Amygdala (tissue), 56 donors: ENCODE measurements around the gene ASB6.
"Not testable (repeated sequence)": the region's sequence is repeated elsewhere in the genome, so short reads cannot be mapped to it uniquely, and the experiment has no call there.

ENCODE experiments used
- DNase-seq, 56 donors: peaks; one replicate each; lab custom pipeline; 2025; lab: John Stamatoyannopoulos, UW

The ASB6 gene

GRCh38 chr9:129646252-129646651 lies 4.3 kb upstream of the ASB6 start:
- DNase-seq = no peak

GRCh38 chr9:129644902-129645301 lies 3.0 kb upstream of the ASB6 start:
- no peak for DNase-seq

- no peak for DNase-seq
Observed at GRCh38 chr9:129644365-129644764, 2.4 kb upstream of the ASB6 start.

GRCh38 chr9:129643706-129644105 lies 1.8 kb upstream of the ASB6 start:
- DNase-seq = no peak

DNA sequence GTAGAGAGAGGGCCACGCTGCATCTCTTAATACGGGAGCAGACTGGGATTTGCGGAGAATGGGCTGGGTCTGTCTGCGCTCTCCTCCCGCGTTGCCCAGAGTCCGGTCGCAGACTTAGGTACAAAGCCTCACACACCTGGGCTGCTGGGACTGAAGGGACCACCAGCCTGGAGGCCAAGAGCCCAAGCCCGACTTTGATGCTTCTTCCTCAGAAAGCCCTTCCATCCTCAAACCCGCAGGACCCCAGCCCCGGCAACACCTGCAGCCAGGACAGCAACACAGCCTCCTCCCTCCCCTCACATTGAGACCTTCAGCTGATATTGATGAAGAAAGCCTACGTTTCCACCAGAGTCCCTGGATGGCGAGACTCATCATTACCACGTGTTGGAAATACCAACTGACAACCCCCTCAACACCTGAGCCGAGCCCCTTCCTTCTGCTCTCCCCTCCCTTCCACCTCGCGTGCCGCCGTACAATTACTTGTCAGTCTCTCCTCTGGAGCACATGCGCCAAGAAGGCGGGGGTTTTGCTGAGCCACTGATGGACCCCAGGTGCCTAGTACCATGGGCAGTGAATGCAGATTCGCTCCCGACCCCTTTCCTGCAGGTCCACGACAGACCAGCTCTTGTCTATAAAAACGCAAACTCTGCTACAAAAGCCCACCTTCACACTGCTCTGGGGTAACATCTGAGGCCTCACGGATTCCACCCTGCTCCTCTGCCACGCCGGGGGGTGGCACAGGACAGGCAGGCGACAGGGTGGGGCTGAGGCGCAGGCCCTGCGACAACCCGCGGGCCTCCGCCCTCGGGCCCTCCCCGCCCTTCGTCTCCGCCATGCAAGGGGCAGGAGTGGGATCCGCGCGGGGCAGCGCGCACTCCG lies 841 bp downstream of the ASB6 start:
- DNase-seq = no peak

DNA sequence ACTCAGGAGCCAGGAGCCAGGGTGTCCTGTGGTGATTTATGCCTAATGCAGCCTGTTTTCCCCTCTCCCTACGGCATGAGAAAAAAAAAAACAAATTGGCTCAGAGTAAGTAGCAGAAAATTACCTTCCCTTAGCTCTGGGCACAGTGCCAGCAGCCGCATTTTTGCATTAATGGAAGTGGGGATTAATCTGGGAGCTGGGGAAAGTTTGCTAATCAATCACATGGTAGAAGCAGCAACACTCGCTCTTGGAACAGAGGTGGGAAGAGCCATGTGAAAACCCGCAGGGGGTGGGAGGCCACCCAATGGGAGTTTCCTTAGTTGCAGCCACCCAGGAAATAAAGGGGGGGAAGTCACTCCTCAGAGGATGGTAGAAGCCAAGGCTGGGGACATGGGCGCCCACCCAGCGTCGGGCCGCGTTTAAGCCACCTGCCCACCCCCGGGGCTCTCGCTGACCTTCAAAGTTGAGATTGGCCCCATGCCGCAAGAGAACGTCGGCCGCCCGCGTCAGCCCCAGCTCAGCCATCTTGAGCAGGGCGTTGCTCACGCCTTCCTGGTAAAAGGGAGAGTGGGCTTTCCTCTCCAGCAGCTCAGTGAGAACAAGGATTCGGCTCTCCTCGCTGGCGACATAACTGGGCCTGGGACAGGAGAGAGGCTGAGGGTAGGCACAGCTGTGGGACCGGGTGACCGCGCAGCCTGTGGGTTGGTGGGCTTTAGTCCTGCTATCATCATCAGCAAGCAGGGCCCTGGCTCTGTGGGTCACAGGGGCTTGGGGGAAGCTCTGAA lies 1.7 kb downstream of the ASB6 start:
- DNase-seq = peak in 25 of 56 donors; percentile 11 to 74 (median 48)

DNA sequence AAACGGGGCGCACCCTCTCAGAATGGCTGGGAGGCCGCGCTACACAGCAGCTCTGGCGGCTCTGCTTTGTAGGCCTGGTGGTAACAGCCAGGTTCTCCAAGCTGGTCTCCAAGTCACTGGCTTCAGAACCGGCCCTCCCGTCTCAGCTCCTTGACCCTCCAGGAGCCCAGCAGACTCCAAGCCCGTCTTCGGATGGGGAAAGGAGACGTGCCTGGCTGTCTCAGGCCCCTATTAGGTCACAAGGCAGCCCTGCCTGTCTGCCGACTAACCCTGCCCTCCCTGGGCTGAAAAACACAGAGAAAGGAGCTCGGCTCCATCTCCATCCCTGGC lies 2.2 kb downstream of the ASB6 start:
- DNase-seq = no peak

DNA sequence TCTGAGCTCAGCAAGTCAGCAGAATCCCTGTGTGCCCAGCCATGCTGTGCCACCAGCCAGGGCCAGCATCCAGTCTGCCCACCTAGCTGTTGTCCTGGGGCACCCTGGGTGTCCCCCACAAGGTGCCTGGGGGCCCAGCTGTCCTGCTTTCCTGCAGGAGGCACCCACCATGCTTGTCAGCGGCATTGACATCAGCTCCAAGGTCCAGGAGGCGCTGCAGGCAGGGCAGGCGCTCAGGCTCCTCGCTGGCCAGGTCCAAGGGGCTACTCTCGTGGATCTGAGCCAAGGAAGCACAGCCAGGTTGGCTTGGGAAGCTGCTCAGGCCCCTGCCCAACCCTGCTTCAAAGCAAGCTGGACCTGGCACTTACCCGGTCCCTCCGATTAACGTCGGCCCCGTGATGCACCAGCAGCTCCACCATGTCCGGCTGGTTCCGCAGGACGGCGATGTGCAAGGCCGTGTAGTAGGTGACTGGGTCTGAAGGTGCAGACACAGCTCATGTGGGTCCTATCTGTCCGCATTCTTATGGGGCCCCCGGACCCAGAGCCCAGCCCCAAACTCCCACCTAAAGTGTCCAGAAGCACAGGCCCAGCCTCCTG lies 2.8 kb downstream of the ASB6 start:
- DNase-seq = no peak

GRCh38 chr9:129637673-129638439 lies 4.1 kb downstream of the ASB6 start:
- no peak for DNase-seq

GRCh38 chr9:129637102-129637501 lies 4.8 kb downstream of the ASB6 start:
- DNase-seq = no peak

- not testable (repeated sequence) for DNase-seq
Observed at GRCh38 chr9:129636343-129636742, 5.6 kb downstream of the ASB6 start.

- no peak for DNase-seq
Observed at GRCh38 chr9:129635099-129636065, 6.6 kb downstream of the ASB6 start.

DNA sequence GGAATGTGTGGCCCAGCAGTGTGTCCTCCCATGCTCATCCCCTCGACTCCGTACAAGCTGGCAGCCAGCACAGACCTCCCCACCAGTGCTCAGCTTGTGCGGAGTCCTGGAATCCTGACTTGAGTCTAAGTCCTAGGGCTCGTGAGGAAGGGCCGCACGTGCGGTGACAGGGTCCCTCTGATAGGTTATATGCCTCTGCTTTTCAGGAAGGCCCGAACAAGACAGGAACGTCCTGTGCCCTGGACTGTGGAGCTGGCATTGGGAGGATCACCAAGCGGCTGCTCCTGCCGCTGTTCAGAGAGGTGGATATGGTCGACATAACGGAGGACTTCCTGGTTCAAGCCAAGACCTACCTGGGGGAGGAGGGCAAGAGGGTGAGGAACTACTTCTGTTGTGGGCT lies 8.1 kb downstream of the ASB6 start:
- no peak for DNase-seq

DNA sequence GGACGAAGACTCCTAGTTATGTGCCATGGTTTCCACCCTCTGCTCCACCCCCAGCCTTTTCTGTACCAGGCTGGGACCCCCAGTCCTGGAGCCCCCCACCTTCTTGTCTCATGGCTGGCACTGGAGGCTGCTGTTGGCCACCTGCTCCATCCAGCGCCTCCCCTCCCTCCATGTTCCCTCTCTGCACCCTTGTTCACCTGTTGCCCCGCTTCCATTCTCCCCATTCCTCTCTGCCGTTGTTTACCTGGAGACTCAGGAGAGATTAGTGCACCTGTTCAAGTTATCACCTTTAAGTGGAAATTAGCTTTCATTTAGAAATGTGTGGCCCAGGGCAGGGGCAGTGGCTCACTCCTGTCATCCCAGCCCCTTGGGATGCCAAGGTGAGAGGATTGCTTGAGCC lies 8.7 kb downstream of the ASB6 start:
- no peak for DNase-seq

DNA sequence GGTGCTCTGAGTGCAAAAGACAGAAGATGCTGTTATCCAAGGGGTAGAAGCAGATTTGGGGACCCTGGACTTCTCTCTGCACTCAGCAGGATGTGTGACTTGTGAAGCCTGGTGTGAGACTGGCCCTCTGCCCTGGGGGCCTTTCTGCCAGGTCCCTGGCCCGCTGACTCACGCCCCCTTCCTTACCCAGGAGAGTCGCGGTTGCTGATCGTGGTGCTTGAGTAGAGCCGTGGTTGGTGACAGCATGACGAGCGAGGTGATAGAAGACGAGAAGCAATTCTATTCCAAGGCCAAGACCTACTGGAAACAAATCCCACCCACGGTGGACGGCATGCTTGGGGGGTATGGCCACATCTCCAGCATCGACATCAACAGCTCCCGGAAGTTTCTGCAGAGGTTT lies 9.5 kb downstream of the ASB6 start:
- no peak for DNase-seq

GRCh38 chr9:129631674-129632129 lies 10.2 kb downstream of the ASB6 start:
- DNase-seq = peak in 2 of 56 donors; percentile 28 to 35

DNA sequence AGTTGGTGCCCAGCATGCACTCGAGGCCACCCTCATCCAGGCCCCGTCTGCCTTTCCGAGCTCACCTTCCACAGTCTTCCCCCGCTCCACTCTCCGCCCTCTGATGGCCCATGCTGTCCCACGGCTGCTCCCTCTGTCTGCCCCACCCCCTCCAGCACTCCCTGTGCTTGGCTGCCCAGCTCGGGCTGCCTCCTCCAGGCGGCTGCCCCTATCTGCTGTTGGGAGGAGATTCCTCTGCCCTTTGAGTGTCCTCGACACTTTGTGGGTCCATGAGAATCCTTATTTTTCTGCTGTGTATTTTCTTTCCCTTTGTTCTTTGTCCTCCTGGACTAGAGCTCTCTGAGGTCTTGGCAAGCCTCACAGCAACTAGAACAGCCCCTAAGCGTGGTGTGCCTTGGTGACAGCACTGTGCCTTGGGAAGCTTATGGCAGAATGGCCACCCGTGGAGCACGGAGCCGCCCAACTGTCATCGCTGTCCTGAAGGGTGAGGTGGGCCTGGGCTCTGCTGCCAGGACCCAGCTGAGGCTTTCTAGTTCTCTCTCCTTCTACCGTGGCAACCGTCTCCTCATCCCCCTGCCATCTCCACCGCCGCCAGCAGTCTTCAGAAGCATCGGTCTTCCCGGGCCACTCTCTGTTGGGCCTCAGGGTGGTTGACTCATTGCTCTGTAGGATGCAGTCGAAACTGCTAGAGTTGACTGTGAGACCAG lies 10.8 kb downstream of the ASB6 start:
- DNase-seq = peak in 12 of 56 donors; percentile 25 to 67 (median 44)

DNA sequence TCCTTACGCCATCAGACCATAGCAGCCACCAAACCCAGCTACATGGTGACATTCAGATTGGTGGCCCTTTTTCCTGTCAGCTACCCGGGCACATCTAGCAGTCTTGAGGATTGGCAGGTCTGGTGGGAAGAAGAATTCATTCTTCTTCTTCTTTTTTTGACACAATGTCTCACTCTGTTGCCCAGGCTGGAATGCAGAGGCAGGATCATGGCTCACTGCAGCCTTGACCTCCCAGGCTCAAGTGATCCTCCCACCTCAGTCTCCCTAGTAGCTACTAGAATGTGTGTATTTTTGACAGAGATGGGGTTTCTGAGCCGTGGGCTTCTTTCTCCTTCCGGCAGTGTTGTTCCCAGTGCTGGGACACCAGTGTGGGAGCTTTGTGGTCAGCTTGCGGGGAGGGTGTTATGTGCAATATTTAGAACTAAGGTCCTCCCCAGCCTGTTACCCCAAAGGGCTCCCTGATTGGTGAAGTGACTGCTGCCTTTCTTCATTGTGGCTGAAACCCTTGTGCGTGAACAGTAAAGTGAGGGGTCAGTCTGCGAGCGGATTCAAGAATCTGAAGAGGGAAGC lies 12.6 kb downstream of the ASB6 start:
- DNase-seq = no peak
